ENCODE data around the gene MMEL1.
"Not testable (repeated sequence)": the region's sequence is repeated elsewhere in the genome, so short reads cannot be mapped to it uniquely, and the experiment has no call there.

The MMEL1 gene

GRCh38 chr1:2628191-2628932, 4.5 kb downstream of the MMEL1 start:
- no peak for DNase-seq (ENCODE audit: low read depth)

GRCh38 chr1:2627746-2628145, 5.1 kb downstream of the MMEL1 start:
- DNase-seq (ENCODE audit: low read depth), result no peak

GRCh38 chr1:2625748-2626147, 7.1 kb downstream of the MMEL1 start:
- not testable (repeated sequence) for DNase-seq (ENCODE audit: low read depth)

GRCh38 chr1:2625311-2625710, 7.5 kb downstream of the MMEL1 start:
- no peak for DNase-seq (ENCODE audit: low read depth)

GRCh38 chr1:2624735-2625300, 8.0 kb downstream of the MMEL1 start:
- no peak for DNase-seq (ENCODE audit: low read depth)

GRCh38 chr1:2623571-2624337, 9.1 kb downstream of the MMEL1 start:
- no peak for DNase-seq (ENCODE audit: low read depth)

GRCh38 chr1:2617971-2618470, 14.8 kb downstream of the MMEL1 start:
- no peak for DNase-seq (ENCODE audit: low read depth)

- no peak for DNase-seq (ENCODE audit: low read depth)
Observed at GRCh38 chr1:2614145-2614544, 18.7 kb downstream of the MMEL1 start.

GRCh38 chr1:2612591-2613365, 20.0 kb downstream of the MMEL1 start:
- DNase-seq (ENCODE audit: low read depth), result no peak

GRCh38 chr1:2611621-2612437, 21.0 kb downstream of the MMEL1 start:
- no peak for DNase-seq (ENCODE audit: low read depth)

GRCh38 chr1:2611031-2611501, 21.8 kb downstream of the MMEL1 start:
- DNase-seq (ENCODE audit: low read depth), result no peak

- DNase-seq (ENCODE audit: low read depth), result no peak
Observed at GRCh38 chr1:2610036-2610959, 22.5 kb downstream of the MMEL1 start.

- no peak for DNase-seq (ENCODE audit: low read depth)
Observed at GRCh38 chr1:2609319-2610035, 23.3 kb downstream of the MMEL1 start.

- DNase-seq (ENCODE audit: low read depth), result no peak
Observed at GRCh38 chr1:2607641-2608091, 25.1 kb downstream of the MMEL1 start.

GRCh38 chr1:2606881-2607621, 25.8 kb downstream of the MMEL1 start:
- DNase-seq (ENCODE audit: low read depth), result no peak

GRCh38 chr1:2606396-2606880, 26.4 kb downstream of the MMEL1 start:
- DNase-seq (ENCODE audit: low read depth), result no peak

- no peak for DNase-seq (ENCODE audit: low read depth)
Observed at GRCh38 chr1:2605509-2606395, 27.1 kb downstream of the MMEL1 start.
